ENCODE results near the gene EDDM3A. TPM values are rescaled to one million over a fixed set of nuclear protein-coding genes. Genes with fewer than 3 reads are reported as not detected.

The EDDM3A gene
- total and polyA plus RNA-seq, 4 donors, result not detected

DNA sequence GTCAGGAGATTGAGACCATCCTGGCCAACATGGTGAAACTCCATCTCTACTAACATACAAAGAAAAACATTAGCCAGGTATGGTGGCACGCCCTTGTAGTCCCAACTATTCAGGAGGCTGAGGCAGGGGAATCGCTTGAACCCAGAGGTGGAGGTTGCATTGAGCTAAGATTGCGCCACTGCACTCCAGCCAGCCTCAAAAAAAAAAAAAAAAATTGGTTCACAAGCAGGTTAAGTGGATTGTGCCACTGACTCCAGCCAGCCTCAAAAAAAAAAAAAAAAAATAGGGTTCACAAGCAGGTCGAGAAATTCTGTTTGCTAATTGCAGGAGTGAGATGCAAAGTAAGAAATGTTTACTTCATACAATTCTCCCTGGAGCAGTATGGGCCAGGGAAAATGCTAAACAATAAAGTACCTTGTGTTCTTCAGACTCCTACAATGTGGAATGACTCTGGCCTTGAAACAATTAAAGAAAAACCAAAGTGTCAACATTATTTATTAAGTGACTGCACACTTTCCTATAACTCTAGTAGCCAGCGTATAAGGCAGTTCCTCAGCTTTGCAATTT lies 28.7 kb downstream of the EDDM3A start:
- H3K36me3 ChIP-seq (ENCODE audit: control insufficient read depth, insufficient read depth, low read length), result no peaks in the 10 kb centered on the region
- H3K9me3 ChIP-seq (ENCODE audit: control insufficient read depth, insufficient read depth, low read length), result no peaks in the 10 kb centered on the region
- no peaks in the 10 kb centered on the region for H3K27me3 ChIP-seq (ENCODE audit: control insufficient read depth, insufficient read depth, low read length)
- DNase-seq (ENCODE audit: low read depth in 4 of 6, low spot score in 6 of 6), result no peak
- no peak overlapping the region for H3K4me3 ChIP-seq (ENCODE audit: low read depth, low read length)
- no peak overlapping the region for H3K27ac ChIP-seq (ENCODE audit: low read depth, low read length)
- WGBS (ENCODE audit: insufficient coverage), result 92% methylated on average over 2 of the region's 5 CpGs
- no peaks in the 10 kb centered on the region for H3K4me1 ChIP-seq (ENCODE audit: control insufficient read depth, insufficient read depth, low read length)

DNA sequence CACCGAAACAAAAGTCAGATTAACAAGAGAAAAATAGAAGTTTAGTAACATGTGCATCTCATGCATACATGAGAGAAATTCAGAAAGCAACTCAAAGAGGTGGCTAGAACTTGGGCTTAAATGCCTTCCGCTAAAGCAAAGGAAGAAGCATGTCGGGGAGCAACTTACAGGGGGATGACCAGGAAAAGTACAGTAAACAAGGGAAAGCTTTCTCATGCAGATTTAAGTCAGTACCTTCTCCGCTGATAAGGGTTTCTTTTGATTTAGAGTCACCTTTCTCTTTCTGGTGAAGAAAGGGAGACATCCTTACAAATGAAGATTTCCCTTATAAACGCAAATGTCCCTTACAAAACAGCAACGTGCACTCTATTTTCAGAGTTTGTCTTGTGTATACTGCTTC lies 29.4 kb downstream of the EDDM3A start:
- WGBS (ENCODE audit: insufficient coverage), result 54% methylated on average over 2 of the region's 6 CpGs
- no peak for DNase-seq (ENCODE audit: low read depth in 4 of 6, low spot score in 6 of 6)

GRCh38 chr14:20775901-20776300 lies 30.2 kb downstream of the EDDM3A start:
- H3K27ac ChIP-seq (ENCODE audit: low read depth, low read length), result no peak overlapping the region
- no peaks in the 10 kb centered on the region for H3K9me3 ChIP-seq (ENCODE audit: control insufficient read depth, insufficient read depth, low read length)
- H3K4me1 ChIP-seq (ENCODE audit: control insufficient read depth, insufficient read depth, low read length), result no peaks in the 10 kb centered on the region
- WGBS (ENCODE audit: insufficient coverage), result no CpG with 5 or more reads among the region's 1 CpG
- H3K27me3 ChIP-seq (ENCODE audit: control insufficient read depth, insufficient read depth, low read length), result no peaks in the 10 kb centered on the region
- H3K36me3 ChIP-seq (ENCODE audit: control insufficient read depth, insufficient read depth, low read length), result no peaks in the 10 kb centered on the region
- H3K4me3 ChIP-seq (ENCODE audit: low read depth, low read length), result no peak overlapping the region
- no peak for DNase-seq (ENCODE audit: low read depth in 4 of 6, low spot score in 6 of 6)

More for the DNA sequence above, 29.4 kb downstream of the EDDM3A start:
- Histone ChIP-seq H3K9me3 (ENCODE audit: control insufficient read depth, insufficient read depth, low read length) (no peaks in the 10 kb centered on the region), H3K4me3 (ENCODE audit: low read depth, low read length) (no peak overlapping the region), H3K27me3 (ENCODE audit: control insufficient read depth, insufficient read depth, low read length) (no peaks in the 10 kb centered on the region), H3K4me1 (ENCODE audit: control insufficient read depth, insufficient read depth, low read length) (no peaks in the 10 kb centered on the region), H3K27ac (ENCODE audit: low read depth, low read length) (no peak overlapping the region), H3K36me3 (ENCODE audit: control insufficient read depth, insufficient read depth, low read length) (no peaks in the 10 kb centered on the region)

DNA sequence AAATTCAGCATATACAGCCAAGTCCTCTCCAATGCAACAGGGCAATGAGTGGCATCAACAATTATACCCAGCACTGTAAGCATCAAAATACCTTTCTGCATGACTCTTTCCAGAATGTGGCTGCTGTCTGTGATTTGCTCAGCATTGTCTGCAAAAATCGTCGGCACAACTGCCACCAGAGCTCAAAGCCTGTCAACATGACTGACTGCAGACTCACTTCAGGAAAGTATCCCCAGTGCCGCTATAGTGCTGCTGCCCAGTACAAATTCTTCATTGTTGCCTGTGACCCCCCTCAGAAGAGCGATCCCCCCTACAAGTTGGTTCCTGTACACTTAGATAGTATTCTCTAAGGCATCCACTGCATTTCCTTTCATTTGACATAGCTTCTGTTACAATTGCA lies 36.1 kb downstream of the EDDM3A start:
- no peaks in the 10 kb centered on the region for H3K36me3 ChIP-seq (ENCODE audit: control insufficient read depth, insufficient read depth, low read length)
- no peaks in the 10 kb centered on the region for H3K27me3 ChIP-seq (ENCODE audit: control insufficient read depth, insufficient read depth, low read length)
- peaks cover 4% of the 10 kb centered on the region for H3K4me1 ChIP-seq (ENCODE audit: control insufficient read depth, insufficient read depth, low read length)
- no peak overlapping the region for H3K27ac ChIP-seq (ENCODE audit: low read depth, low read length)
- peak in 1 of 6 donors; percentile 18 for DNase-seq (ENCODE audit: low read depth in 4 of 6, low spot score in 6 of 6)
- 11% methylated on average over 4 of the region's 4 CpGs for WGBS (ENCODE audit: insufficient coverage)
- H3K9me3 ChIP-seq (ENCODE audit: control insufficient read depth, insufficient read depth, low read length), result no peaks in the 10 kb centered on the region
- no peak overlapping the region for H3K4me3 ChIP-seq (ENCODE audit: low read depth, low read length)

- peaks cover 4% of the 10 kb centered on the region for H3K4me1 ChIP-seq (ENCODE audit: control insufficient read depth, insufficient read depth, low read length)
- no peak overlapping the region for H3K4me3 ChIP-seq (ENCODE audit: low read depth, low read length)
- WGBS (ENCODE audit: insufficient coverage), result 0% methylated on average over 2 of the region's 5 CpGs
- H3K36me3 ChIP-seq (ENCODE audit: control insufficient read depth, insufficient read depth, low read length), result no peaks in the 10 kb centered on the region
- DNase-seq (ENCODE audit: low read depth in 4 of 6, low spot score in 6 of 6), result peak in 1 of 6 donors; percentile 60
- H3K27ac ChIP-seq (ENCODE audit: low read depth, low read length), result no peak overlapping the region
- H3K27me3 ChIP-seq (ENCODE audit: control insufficient read depth, insufficient read depth, low read length), result no peaks in the 10 kb centered on the region
- no peaks in the 10 kb centered on the region for H3K9me3 ChIP-seq (ENCODE audit: control insufficient read depth, insufficient read depth, low read length)
Measured at GRCh38 chr14:20782280-20782890, 36.7 kb downstream of the EDDM3A start.

GRCh38 chr14:20787025-20787424 lies 41.3 kb downstream of the EDDM3A start:
- DNase-seq (ENCODE audit: low read depth in 4 of 6, low spot score in 6 of 6), result no peak
- no peaks in the 10 kb centered on the region for H3K27me3 ChIP-seq (ENCODE audit: control insufficient read depth, insufficient read depth, low read length)
- H3K4me1 ChIP-seq (ENCODE audit: control insufficient read depth, insufficient read depth, low read length), result no peaks in the 10 kb centered on the region
- no CpG with 5 or more reads among the region's 4 CpGs for WGBS (ENCODE audit: insufficient coverage)
- no peak overlapping the region for H3K27ac ChIP-seq (ENCODE audit: low read depth, low read length)
- H3K4me3 ChIP-seq (ENCODE audit: low read depth, low read length), result no peak overlapping the region
- no peaks in the 10 kb centered on the region for H3K36me3 ChIP-seq (ENCODE audit: control insufficient read depth, insufficient read depth, low read length)
- no peaks in the 10 kb centered on the region for H3K9me3 ChIP-seq (ENCODE audit: control insufficient read depth, insufficient read depth, low read length)

- Histone ChIP-seq H3K36me3 (ENCODE audit: control insufficient read depth, insufficient read depth, low read length) (no peaks in the 10 kb centered on the region), H3K4me3 (ENCODE audit: low read depth, low read length) (no peak overlapping the region), H3K4me1 (ENCODE audit: control insufficient read depth, insufficient read depth, low read length) (no peaks in the 10 kb centered on the region), H3K27me3 (ENCODE audit: control insufficient read depth, insufficient read depth, low read length) (no peaks in the 10 kb centered on the region), H3K9me3 (ENCODE audit: control insufficient read depth, insufficient read depth, low read length) (no peaks in the 10 kb centered on the region), H3K27ac (ENCODE audit: low read depth, low read length) (no peak overlapping the region)
- no peak for DNase-seq (ENCODE audit: low read depth in 4 of 6, low spot score in 6 of 6)
- no CpG with 5 or more reads among the region's 3 CpGs for WGBS (ENCODE audit: insufficient coverage)
Measured at GRCh38 chr14:20789230-20789813, 43.6 kb downstream of the EDDM3A start.

DNA sequence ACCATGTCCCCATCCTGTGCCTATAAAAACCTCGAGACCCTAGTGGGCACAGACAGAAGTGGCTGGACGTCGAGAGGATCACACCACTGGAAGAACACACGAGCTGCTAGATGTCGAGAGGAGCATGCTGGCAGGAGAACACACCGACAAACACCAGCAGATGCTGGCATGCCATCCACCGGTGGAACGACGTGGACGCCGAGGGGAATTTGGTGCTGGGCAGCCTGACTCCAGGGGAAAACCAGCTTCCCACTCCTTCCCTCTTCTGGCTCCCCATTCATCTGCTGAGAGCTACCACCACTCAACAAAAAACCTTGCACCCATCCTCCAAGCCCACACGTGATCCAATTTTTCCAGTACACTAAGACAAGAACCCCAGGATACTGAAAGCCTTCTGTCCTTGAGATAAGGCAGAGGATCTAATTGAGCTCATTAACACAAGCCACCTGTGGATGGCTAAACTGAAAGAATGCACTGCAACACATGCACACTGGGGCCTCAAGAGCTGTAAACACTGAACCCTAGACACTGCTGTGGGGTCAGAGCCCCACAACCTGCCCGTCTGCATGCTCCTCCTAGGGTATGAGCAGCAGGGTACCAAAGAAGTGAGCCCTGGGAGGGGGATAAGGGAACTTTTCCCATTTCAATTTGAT lies 44.9 kb downstream of the EDDM3A start:
- Histone ChIP-seq H3K36me3 (ENCODE audit: control insufficient read depth, insufficient read depth, low read length) (no peaks in the 10 kb centered on the region), H3K4me1 (ENCODE audit: control insufficient read depth, insufficient read depth, low read length) (no peaks in the 10 kb centered on the region), H3K27me3 (ENCODE audit: control insufficient read depth, insufficient read depth, low read length) (no peaks in the 10 kb centered on the region), H3K27ac (ENCODE audit: low read depth, low read length) (no peak overlapping the region), H3K9me3 (ENCODE audit: control insufficient read depth, insufficient read depth, low read length) (no peaks in the 10 kb centered on the region), H3K4me3 (ENCODE audit: low read depth, low read length) (no peak overlapping the region)
- DNase-seq (ENCODE audit: low read depth in 4 of 6, low spot score in 6 of 6), result no peak
- 89% methylated on average over 11 of the region's 13 CpGs for WGBS (ENCODE audit: insufficient coverage)

DNA sequence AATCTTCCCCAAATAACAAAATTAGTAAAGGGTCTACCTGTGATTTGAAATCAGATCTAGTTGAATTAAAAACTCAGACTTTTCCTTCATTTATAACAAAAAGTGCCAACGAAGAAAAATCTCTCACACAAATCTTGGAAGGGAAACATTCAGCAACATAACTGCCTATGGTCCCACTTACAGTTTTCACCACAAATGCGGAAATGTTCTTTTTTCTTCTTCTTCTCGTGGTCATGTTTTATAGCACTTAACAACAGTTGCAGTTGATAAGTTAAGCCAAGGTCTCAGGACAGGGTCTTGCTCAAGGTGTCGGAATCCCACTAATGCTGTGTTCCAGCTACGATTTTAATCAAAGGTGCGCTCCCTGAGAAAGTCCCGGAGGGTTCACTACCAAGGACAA lies 45.5 kb downstream of the EDDM3A start:
- WGBS (ENCODE audit: insufficient coverage), result 68% methylated on average over 4 of the region's 7 CpGs
- no peak for DNase-seq (ENCODE audit: low read depth in 4 of 6, low spot score in 6 of 6)

More for the DNA sequence above, 45.5 kb downstream of the EDDM3A start:
- H3K4me3 ChIP-seq (ENCODE audit: low read depth, low read length), result no peak overlapping the region
- H3K4me1 ChIP-seq (ENCODE audit: control insufficient read depth, insufficient read depth, low read length), result no peaks in the 10 kb centered on the region
- no peaks in the 10 kb centered on the region for H3K27me3 ChIP-seq (ENCODE audit: control insufficient read depth, insufficient read depth, low read length)
- H3K9me3 ChIP-seq (ENCODE audit: control insufficient read depth, insufficient read depth, low read length), result no peaks in the 10 kb centered on the region
- H3K27ac ChIP-seq (ENCODE audit: low read depth, low read length), result no peak overlapping the region
- no peaks in the 10 kb centered on the region for H3K36me3 ChIP-seq (ENCODE audit: control insufficient read depth, insufficient read depth, low read length)

Measured in spinal cord (tissue), 10 donors.